ENCODE results near the gene CEP128. TPM values are rescaled to one million over a fixed set of nuclear protein-coding genes. Genes with fewer than 3 reads are reported as not detected.
"Not testable (repeated sequence)": the region's sequence is repeated elsewhere in the genome, so short reads cannot be mapped to it uniquely, and the experiment has no call there.

CEP128 gene
- total and polyA plus RNA-seq, 3 donors from 2014 or later: 8.5 to 30.9 (median 15.3) TPM

DNA sequence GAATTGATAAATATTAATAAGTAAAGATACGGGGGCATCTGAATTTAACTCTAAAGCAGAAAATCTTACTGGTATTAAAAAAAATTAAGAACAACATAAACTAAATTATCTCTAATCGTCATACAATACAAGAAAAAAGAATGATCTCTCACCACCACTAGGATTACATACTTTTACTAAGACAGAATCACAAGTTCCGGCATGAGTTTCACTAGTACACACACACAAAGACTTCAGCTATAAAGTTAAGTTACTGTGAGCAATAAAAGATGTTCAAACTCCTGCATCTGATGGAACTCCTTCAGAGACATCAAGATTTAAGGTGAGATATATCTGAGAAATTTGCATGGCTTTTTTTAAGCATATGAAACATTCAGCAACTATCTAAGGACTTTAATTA is 21.9 kb downstream of the CEP128 start:
- DNase-seq: no peak
- Histone ChIP-seq H3K27me3 (no peaks in the 10 kb centered on the region), H3K27ac (no peak overlapping the region), H3K4me3 (no peak overlapping the region), H3K4me1 (peaks cover 4% of the 10 kb centered on the region), H3K9me3 (no peaks in the 10 kb centered on the region), H3K36me3 (ENCODE audit: low read depth, missing control alignments) (no peaks in the 10 kb centered on the region)
- no peak for TF ChIP-seq POLR2A (IDR thresholded peaks at IDR 0.05)
- TF ChIP-seq, protein P1, sequence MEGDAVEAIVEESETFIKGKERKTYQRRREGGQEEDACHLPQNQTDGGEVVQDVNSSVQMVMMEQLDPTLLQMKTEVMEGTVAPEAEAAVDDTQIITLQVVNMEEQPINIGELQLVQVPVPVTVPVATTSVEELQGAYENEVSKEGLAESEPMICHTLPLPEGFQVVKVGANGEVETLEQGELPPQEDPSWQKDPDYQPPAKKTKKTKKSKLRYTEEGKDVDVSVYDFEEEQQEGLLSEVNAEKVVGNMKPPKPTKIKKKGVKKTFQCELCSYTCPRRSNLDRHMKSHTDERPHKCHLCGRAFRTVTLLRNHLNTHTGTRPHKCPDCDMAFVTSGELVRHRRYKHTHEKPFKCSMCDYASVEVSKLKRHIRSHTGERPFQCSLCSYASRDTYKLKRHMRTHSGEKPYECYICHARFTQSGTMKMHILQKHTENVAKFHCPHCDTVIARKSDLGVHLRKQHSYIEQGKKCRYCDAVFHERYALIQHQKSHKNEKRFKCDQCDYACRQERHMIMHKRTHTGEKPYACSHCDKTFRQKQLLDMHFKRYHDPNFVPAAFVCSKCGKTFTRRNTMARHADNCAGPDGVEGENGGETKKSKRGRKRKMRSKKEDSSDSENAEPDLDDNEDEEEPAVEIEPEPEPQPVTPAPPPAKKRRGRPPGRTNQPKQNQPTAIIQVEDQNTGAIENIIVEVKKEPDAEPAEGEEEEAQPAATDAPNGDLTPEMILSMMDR (IDR thresholded peaks at IDR 0.05): no peak
- WGBS, 2 donors: 95 to 97% methylated on average over 3 of the region's 3 CpGs
- intact Hi-C loops (cut with DNase I; ENCODE audit: low total_unique reads): no loop called here

DNA sequence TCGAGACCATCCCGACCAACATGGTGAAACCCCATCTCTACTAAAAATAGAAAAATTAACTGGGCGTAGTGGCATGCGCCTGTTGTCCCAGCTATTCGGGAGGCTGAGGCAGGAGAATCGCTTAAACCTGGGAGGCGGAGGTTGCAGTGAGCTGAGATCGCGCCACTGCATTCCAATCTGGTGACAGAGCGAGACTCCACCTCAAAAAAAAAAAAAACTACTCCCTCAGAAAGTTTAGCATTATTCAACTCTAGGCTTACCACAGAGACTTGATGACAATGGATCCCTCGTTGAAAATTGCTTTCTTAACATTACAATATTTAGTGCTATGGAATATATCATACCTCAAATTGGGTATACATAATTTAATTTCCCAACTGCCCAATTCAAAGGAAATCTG is 29.5 kb downstream of the CEP128 start:
- H3K36me3 ChIP-seq (ENCODE audit: low read depth, missing control alignments); H3K27ac ChIP-seq; H3K4me1 ChIP-seq; H3K27me3 ChIP-seq; intact Hi-C loops (cut with DNase I; ENCODE audit: low total_unique reads); H3K4me3 ChIP-seq; H3K9me3 ChIP-seq; DNase-seq: not testable (repeated sequence)
- 94 to 98% methylated on average over 11 of the region's 11 CpGs for WGBS, 2 donors

DNA sequence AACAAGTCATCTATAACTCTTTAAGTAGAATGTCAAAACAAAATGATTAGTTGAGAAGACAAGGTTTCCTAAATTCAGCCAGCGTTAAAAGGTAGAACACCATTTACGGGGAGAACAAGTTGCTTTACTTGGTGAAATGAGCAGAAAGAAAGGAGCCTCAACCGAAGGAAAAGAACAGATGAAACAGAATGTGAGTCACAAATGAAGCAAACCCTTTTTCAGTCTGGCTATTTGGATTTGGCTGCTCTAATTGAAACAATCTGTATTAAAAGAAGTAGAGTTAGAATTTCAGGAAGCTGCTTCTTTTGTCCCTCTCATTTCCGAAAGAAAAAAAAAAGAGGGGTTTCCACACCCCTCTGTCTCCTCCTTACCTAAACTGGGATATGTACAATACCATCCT is 34.6 kb downstream of the CEP128 start:
- WGBS, 2 donors: 88 to 91% methylated on average over 4 of the region's 4 CpGs
- intact Hi-C loops (cut with DNase I; ENCODE audit: low total_unique reads): no loop called here
- TF ChIP-seq, protein P1 (IDR thresholded peaks at IDR 0.05): no peak
- TF ChIP-seq POLR2A (IDR thresholded peaks at IDR 0.05): no peak
- H3K27ac ChIP-seq: no peak overlapping the region
- no peaks in the 10 kb centered on the region for H3K9me3 ChIP-seq
- no peaks in the 10 kb centered on the region for H3K36me3 ChIP-seq (ENCODE audit: low read depth, missing control alignments)
- H3K4me3 ChIP-seq: no peak overlapping the region
- H3K4me1 ChIP-seq: no peaks in the 10 kb centered on the region
- DNase-seq: no peak
- H3K27me3 ChIP-seq: no peaks in the 10 kb centered on the region

DNA sequence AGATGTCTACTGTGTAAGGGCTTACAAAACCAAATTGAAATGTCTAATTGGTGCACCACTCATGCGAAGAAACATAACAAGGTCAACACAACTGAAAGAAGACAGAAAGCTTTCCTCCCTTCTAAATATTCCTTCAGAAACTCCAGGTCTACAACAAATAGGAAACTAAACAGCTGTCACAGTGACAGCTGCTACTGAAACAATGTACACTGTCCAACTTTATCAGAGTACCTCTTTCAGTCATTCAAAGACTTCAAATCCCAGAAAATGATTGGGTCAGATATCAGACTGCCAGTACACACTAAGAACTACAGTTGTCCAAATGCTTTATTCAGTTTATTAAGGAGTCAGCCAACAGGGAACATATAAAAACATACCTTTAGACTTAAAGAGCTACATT is 35.2 kb downstream of the CEP128 start:
- Histone ChIP-seq H3K4me3 (no peak overlapping the region), H3K4me1 (no peaks in the 10 kb centered on the region), H3K36me3 (ENCODE audit: low read depth, missing control alignments) (no peaks in the 10 kb centered on the region), H3K27ac (no peak overlapping the region), H3K9me3 (no peaks in the 10 kb centered on the region), H3K27me3 (no peaks in the 10 kb centered on the region)
- DNase-seq: no peak
- TF ChIP-seq POLR2A (IDR thresholded peaks at IDR 0.05): no peak
- intact Hi-C loops (cut with DNase I; ENCODE audit: low total_unique reads): no loop called here
- 0 to 41% methylated on average over 1 of the region's 1 CpG for WGBS, 2 donors

DNA sequence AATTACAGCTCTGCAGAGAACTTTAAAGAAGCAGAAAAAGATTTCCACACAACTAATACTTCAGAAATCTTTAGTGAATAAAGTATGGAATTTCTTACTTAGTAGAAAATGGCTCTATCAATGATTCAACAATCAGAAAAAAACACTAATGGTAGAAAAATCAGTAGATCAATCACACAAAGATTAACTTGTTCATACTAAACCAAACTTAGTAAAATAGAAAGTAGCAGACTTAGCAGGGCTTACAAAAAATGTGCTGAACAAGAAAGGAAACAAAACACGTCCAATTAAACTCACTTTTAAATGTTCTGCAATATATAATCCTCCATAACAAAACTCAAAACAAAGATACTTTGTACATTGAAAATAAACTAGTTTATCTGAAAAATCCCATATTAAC is 38.9 kb downstream of the CEP128 start:
- intact Hi-C loops (cut with DNase I; ENCODE audit: low total_unique reads): no loop called here
- TF ChIP-seq, protein P1 (IDR thresholded peaks at IDR 0.05): no peak
- no peak for TF ChIP-seq POLR2A (IDR thresholded peaks at IDR 0.05)

DNA sequence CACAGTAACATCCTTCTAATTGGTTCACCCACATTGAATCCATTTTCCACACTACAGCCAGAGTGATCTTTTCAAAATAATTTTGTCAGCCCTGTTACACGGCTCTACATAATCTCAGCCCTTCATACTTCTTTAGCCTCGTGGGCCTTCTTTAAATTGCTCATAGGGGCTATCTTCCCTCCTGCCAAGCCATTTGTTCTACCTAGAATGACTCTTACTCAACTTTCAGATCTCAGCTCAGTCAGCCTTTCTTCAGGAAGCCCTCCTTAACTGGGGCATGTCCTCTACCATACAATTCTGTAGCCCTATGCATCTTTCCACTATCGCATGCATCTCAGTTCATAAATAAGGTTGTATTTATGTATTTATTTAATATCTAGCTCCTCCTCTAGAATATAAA is 39.7 kb downstream of the CEP128 start:
- Histone ChIP-seq H3K27me3 (no peaks in the 10 kb centered on the region), H3K4me3 (no peak overlapping the region), H3K36me3 (ENCODE audit: low read depth, missing control alignments) (no peaks in the 10 kb centered on the region), H3K9me3 (no peaks in the 10 kb centered on the region), H3K27ac (no peak overlapping the region), H3K4me1 (no peaks in the 10 kb centered on the region)
- DNase-seq: no peak
- 86 to 92% methylated on average over 3 of the region's 3 CpGs for WGBS, 2 donors
- TF ChIP-seq POLR2A (IDR thresholded peaks at IDR 0.05): no peak
- TF ChIP-seq, protein P1 (IDR thresholded peaks at IDR 0.05): no peak
- intact Hi-C loops (cut with DNase I; ENCODE audit: low total_unique reads): no loop called here

More for the DNA sequence above, 38.9 kb downstream of the CEP128 start:
- Histone ChIP-seq H3K27me3 (no peaks in the 10 kb centered on the region), H3K4me1 (no peaks in the 10 kb centered on the region), H3K36me3 (ENCODE audit: low read depth, missing control alignments) (no peaks in the 10 kb centered on the region), H3K27ac (no peak overlapping the region), H3K4me3 (no peak overlapping the region), H3K9me3 (no peaks in the 10 kb centered on the region)
- WGBS, 2 donors: 93 to 94% methylated on average over 1 of the region's 1 CpG
- DNase-seq: no peak
